Memory B cell (primary cell): ENCODE results near the gene PRR20D.
"Not testable (repeated sequence)": the region's sequence is repeated elsewhere in the genome, so short reads cannot be mapped to it uniquely, and the experiment has no call there.

Experiments
- ATAC-seq: fragments of 150-1000 bp; cut with Tn5 transposase; 2 replicates; pipeline ENCODE4 v1.10.0; 2021; ENCODE audit warnings: low read depth, mild to moderate bottlenecking, moderate library complexity
- DNase-seq, 2 donors: peaks; one replicate each; pipeline ENCODE4 v3.0.0; 2022; ENCODE audit warnings: low spot score in 2 of 2
- H3K27ac Mint-ChIP-seq: one replicate; pipeline ENCODE4 v1.8.0; 2022; ENCODE audit warnings: mild to moderate bottlenecking, moderate library complexity, mixed read lengths
- H3K27me3 Mint-ChIP-seq: one replicate; pipeline ENCODE4 v1.8.0; 2022; ENCODE audit warnings: mixed read lengths
- H3K36me3 Mint-ChIP-seq: one replicate; pipeline ENCODE4 v1.8.0; 2022; ENCODE audit warnings: mild to moderate bottlenecking, mixed read lengths
- H3K4me1 Mint-ChIP-seq: one replicate; pipeline ENCODE4 v1.8.0; 2022; ENCODE audit warnings: mixed read lengths
- H3K4me3 Mint-ChIP-seq: one replicate; pipeline ENCODE4 v1.8.0; 2022; ENCODE audit warnings: mild to moderate bottlenecking, moderate library complexity, mixed read lengths
- H3K9me3 Mint-ChIP-seq: one replicate; pipeline ENCODE4 v1.8.0; 2022; ENCODE audit warnings: mixed read lengths

PRR20D gene

DNA sequence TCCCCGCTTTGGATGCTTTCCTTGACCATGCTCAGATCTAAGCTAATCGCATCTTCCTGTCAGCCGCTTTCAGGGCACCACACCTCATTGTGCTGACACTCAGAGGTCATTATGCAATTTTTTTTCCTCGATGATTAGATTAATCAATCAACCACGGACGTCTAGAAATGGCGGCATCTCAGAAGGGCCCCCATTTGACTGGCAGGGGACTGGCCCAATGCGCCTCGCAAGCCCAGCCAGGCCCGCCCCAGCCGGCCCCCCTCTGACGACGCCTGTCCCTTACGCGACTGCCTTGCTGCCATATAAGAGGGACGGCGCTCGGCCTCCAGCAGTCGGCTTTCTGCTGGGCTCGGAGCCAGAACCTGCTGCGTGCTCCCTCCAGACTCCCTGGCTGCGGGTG is at the start of gene PRR20D:
Gene PRR20D, plus strand, starts transcription at position 301 of the 400 bp plus-strand sequence. CDS start 387 bp downstream, outside the sequence.
- not testable (repeated sequence) for DNase-seq, H3K4me3 Mint-ChIP-seq, H3K27ac Mint-ChIP-seq, H3K27me3 Mint-ChIP-seq, H3K36me3 Mint-ChIP-seq, ATAC-seq, H3K9me3 Mint-ChIP-seq, H3K4me1 Mint-ChIP-seq

DNA sequence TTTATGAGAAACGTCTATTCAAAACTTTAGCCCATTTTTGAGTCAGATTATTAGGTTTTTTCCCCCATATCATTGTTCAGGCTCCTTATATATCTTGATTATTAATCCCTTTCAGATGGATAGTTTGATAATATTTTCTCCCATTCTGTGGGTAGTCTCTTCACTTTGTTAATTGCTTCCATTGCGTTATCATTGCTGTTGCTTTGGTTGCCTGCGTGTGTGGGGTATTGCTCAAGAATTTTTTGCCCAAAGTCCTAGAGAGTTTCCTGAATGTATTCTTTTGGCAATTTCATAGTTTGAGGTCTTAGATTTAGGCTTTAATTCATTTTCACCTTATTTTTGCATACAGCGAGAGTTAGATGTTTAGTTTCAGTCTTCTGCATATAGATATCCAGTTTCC is 45.5 kb upstream of the PRR20D start:
- H3K4me3 Mint-ChIP-seq = no peak overlapping the region
- no peaks in the 10 kb centered on the region for H3K36me3 Mint-ChIP-seq
- H3K27ac Mint-ChIP-seq = no peak overlapping the region
- no peak for DNase-seq
- ATAC-seq = no peak
- no peaks in the 10 kb centered on the region for H3K27me3 Mint-ChIP-seq
- H3K9me3 Mint-ChIP-seq = peaks cover 7% of the 10 kb centered on the region
- no peaks in the 10 kb centered on the region for H3K4me1 Mint-ChIP-seq

DNA sequence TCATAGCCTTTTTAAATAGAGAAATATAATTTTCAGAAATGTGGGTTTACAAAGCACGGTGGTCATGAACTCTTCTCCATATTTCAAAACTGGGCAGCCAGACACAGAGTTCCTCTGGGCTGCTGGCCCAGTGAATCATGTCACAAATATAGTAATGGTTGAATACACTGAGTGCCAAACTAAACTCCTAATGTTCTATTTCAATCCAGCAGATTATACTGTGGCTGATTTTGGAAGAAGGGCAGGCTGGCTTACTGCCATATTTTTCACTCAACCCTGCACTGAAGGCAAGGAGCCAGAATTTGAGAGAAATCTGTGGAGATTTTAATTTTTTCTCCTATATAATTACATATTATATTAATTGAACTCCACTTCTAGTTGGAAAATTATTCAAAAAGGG is 36.8 kb upstream of the PRR20D start:
- Mint-ChIP-seq H3K27me3 (no peaks in the 10 kb centered on the region), H3K4me1 (no peaks in the 10 kb centered on the region), H3K9me3 (peaks cover 1% of the 10 kb centered on the region), H3K4me3 (no peak overlapping the region), H3K27ac (no peak overlapping the region), H3K36me3 (no peaks in the 10 kb centered on the region)
- no peak for ATAC-seq
- no peak for DNase-seq

DNA sequence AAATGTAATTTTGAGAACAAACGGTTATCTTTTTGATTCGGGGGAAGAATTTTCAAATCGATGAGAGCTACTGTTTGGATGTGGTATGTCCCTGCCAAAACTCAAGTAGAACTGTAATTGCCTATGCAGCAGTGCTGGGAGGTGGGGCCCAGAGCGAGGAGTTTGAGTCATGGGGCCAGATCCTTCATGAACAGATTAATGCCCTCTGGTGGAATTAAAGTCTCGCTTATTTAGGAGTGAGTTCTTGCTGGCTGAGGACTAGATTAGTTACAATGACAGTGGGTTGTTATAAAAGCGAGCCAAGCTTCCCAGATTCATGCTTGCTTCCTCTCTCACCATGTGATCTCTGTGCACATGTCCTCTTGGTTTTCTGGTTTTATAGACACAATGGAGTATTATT is 31.5 kb upstream of the PRR20D start:
- H3K27ac Mint-ChIP-seq = no peak overlapping the region
- no peak for ATAC-seq
- DNase-seq = no peak
- H3K27me3 Mint-ChIP-seq = no peaks in the 10 kb centered on the region
- no peaks in the 10 kb centered on the region for H3K36me3 Mint-ChIP-seq
- H3K4me1 Mint-ChIP-seq = no peaks in the 10 kb centered on the region
- H3K9me3 Mint-ChIP-seq = peaks cover 1% of the 10 kb centered on the region
- H3K4me3 Mint-ChIP-seq = no peak overlapping the region

DNA sequence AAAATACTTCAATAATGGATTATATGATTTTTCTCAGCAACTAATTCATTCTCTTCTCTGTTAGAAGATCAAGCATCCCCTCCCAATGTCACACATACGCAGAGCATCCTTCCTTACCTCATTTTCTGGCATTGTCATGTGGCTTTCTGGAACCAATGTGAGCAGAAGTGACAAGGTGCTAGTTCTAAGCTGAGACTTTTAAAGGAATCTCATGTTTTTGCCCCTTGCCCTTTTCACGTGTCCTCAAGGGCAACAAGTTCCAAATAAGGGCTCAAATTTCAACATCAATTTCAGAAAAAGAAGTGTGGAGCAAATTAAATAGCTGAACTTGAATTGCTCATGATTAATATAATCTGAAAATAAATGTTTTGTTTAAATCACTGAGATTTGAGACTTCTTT is 24.3 kb upstream of the PRR20D start:
- ATAC-seq (no peak), DNase-seq (no peak)
- no peaks in the 10 kb centered on the region for H3K9me3 Mint-ChIP-seq
- no peak overlapping the region for H3K27ac Mint-ChIP-seq
- no peaks in the 10 kb centered on the region for H3K4me1 Mint-ChIP-seq
- H3K27me3 Mint-ChIP-seq = no peaks in the 10 kb centered on the region
- no peaks in the 10 kb centered on the region for H3K36me3 Mint-ChIP-seq
- no peak overlapping the region for H3K4me3 Mint-ChIP-seq

DNA sequence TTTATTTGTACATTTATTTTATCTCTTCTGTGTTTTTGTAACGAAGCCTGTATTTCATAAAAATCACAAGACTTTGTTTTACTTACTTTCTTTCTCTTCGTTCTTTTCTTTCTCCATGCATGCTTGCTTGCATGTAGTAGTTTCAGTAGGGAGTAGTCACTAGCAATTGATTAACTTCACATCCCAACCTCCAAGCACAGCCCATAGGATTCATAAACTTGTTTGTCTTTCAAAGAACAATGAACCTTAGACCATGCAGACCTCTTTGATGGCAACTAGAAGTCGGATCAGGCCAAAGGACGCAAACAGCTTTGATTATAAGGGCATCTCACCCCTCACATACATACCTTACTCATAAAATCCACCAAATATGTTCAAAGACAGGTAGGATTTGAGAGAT is 22.8 kb upstream of the PRR20D start:
- no peaks in the 10 kb centered on the region for H3K36me3 Mint-ChIP-seq

DNA sequence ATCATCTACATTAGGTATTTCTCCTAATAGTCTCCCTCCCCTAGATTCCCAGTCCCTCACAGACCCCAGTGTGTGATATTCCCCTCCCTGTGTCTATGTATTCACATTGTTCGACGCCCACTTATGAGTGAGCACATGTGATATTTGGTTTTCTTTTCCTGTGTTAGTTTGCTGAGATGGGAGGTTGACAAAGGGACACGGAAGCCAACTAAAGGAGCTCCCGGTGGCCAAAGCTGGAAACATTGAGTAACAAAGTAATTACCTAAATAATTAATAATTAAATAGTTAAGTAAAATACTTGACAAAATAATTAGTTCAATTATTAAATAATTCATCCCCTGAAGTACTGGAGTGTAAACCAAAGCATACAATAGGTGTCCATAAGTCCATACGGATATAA is 21.4 kb upstream of the PRR20D start:
- H3K4me3 Mint-ChIP-seq = no peak overlapping the region
- H3K36me3 Mint-ChIP-seq = no peaks in the 10 kb centered on the region
- no peak overlapping the region for H3K27ac Mint-ChIP-seq
- H3K4me1 Mint-ChIP-seq = no peaks in the 10 kb centered on the region
- H3K27me3 Mint-ChIP-seq = no peaks in the 10 kb centered on the region
- no peaks in the 10 kb centered on the region for H3K9me3 Mint-ChIP-seq
- no peak for DNase-seq
- ATAC-seq = no peak

More for the DNA sequence above, 22.8 kb upstream of the PRR20D start:
- DNase-seq (no peak), ATAC-seq (no peak)
- no peak overlapping the region for H3K27ac Mint-ChIP-seq
- no peaks in the 10 kb centered on the region for H3K4me1 Mint-ChIP-seq
- no peak overlapping the region for H3K4me3 Mint-ChIP-seq
- H3K27me3 Mint-ChIP-seq = no peaks in the 10 kb centered on the region
- no peaks in the 10 kb centered on the region for H3K9me3 Mint-ChIP-seq

DNA sequence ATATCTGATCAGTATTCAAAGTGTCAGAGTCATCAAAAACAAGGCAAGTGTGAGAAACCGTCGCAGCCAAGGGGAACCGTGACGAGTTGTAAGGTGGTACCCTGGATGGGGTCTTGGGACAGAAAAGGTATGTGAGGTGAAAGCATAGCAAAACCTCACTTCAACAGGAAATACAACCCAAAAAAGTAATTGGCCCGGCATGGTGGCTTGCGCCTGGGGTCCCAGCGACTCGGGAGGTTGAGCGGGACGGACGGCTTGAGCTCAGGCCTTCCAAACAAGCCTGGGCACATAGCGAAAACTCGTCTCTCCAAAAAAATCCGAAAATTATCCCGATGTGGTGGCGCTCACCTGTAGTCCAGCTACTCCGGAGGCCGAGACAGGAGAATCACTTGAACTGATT is 20.7 kb upstream of the PRR20D start:
- H3K27me3 Mint-ChIP-seq, DNase-seq, H3K4me1 Mint-ChIP-seq, ATAC-seq, H3K36me3 Mint-ChIP-seq, H3K9me3 Mint-ChIP-seq, H3K4me3 Mint-ChIP-seq, H3K27ac Mint-ChIP-seq: not testable (repeated sequence)

DNA sequence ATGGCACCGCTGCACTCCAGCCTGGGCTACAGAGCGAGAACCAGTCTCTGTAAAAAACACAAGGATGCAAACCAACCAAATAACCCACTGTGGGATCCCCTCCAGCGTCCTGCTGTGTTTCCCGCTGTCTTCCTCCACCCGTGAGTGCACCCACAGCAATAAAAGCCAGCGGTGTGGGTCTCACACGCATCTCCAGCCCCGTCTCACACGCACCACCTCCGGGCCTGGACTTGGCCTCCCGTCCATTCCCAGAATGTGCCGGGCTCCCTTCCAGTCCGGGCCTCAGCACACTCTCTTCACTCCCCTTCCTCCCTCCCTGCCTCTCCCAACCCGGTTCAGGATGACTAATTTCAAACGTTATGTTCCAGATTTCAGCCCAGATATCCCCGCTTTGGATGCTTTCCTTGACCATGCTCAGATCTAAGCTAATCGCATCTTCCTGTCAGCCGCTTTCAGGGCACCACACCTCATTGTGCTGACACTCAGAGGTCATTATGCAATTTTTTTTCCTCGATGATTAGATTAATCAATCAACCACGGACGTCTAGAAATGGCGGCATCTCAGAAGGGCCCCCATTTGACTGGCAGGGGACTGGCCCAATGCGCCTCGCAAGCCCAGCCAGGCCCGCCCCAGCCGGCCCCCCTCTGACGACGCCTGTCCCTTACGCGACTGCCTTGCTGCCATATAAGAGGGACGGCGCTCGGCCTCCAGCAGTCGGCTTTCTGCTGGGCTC is 20.0 kb upstream of the PRR20D start, which contains the start of gene PRR20A:
Gene PRR20A, plus strand, starts transcription at position 684 of the 734 bp plus-strand sequence. CDS start 387 bp downstream, outside the sequence.
- not testable (repeated sequence) for H3K36me3 Mint-ChIP-seq, H3K27ac Mint-ChIP-seq, H3K9me3 Mint-ChIP-seq, DNase-seq, ATAC-seq, H3K4me3 Mint-ChIP-seq, H3K27me3 Mint-ChIP-seq, H3K4me1 Mint-ChIP-seq

DNA sequence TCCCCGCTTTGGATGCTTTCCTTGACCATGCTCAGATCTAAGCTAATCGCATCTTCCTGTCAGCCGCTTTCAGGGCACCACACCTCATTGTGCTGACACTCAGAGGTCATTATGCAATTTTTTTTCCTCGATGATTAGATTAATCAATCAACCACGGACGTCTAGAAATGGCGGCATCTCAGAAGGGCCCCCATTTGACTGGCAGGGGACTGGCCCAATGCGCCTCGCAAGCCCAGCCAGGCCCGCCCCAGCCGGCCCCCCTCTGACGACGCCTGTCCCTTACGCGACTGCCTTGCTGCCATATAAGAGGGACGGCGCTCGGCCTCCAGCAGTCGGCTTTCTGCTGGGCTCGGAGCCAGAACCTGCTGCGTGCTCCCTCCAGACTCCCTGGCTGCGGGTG is 13.2 kb upstream of the PRR20D start, which contains the start of gene PRR20B:
Gene PRR20B, plus strand, starts transcription at position 301 of the 400 bp plus-strand sequence. CDS start 387 bp downstream, outside the sequence.
- H3K27ac Mint-ChIP-seq, H3K4me3 Mint-ChIP-seq, ATAC-seq, H3K4me1 Mint-ChIP-seq, H3K36me3 Mint-ChIP-seq, H3K9me3 Mint-ChIP-seq, DNase-seq, H3K27me3 Mint-ChIP-seq: not testable (repeated sequence)

DNA sequence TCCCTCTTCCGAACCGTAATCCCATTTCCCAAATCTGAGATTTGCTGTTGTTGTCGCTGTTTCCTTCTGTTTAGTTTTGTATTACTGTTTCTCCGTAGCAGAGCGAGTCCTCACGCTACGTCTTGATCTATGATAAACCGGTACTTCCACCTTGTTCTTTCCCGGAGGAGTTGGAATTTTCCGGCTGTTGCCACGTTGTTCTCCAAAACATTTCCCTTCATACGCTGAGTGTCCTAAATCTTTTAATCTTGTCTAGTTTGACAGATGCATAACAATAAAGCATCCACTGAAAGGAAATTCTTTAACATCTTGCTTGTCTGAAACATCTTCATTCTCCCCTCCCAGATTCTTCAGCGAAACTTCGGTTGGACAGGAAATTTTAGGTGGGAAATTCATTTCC is 12.3 kb upstream of the PRR20D start:
- H3K4me3 Mint-ChIP-seq, H3K27me3 Mint-ChIP-seq, H3K27ac Mint-ChIP-seq, H3K4me1 Mint-ChIP-seq, H3K9me3 Mint-ChIP-seq, H3K36me3 Mint-ChIP-seq, DNase-seq, ATAC-seq: not testable (repeated sequence)

DNA sequence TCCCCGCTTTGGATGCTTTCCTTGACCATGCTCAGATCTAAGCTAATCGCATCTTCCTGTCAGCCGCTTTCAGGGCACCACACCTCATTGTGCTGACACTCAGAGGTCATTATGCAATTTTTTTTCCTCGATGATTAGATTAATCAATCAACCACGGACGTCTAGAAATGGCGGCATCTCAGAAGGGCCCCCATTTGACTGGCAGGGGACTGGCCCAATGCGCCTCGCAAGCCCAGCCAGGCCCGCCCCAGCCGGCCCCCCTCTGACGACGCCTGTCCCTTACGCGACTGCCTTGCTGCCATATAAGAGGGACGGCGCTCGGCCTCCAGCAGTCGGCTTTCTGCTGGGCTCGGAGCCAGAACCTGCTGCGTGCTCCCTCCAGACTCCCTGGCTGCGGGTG is 6.7 kb upstream of the PRR20D start, which contains the start of gene PRR20C:
Gene PRR20C, plus strand, starts transcription at position 301 of the 400 bp plus-strand sequence. CDS start 387 bp downstream, outside the sequence.
- H3K27ac Mint-ChIP-seq, DNase-seq, H3K36me3 Mint-ChIP-seq, H3K4me1 Mint-ChIP-seq, H3K27me3 Mint-ChIP-seq, H3K4me3 Mint-ChIP-seq, ATAC-seq, H3K9me3 Mint-ChIP-seq: not testable (repeated sequence)

DNA sequence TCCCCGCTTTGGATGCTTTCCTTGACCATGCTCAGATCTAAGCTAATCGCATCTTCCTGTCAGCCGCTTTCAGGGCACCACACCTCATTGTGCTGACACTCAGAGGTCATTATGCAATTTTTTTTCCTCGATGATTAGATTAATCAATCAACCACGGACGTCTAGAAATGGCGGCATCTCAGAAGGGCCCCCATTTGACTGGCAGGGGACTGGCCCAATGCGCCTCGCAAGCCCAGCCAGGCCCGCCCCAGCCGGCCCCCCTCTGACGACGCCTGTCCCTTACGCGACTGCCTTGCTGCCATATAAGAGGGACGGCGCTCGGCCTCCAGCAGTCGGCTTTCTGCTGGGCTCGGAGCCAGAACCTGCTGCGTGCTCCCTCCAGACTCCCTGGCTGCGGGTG is 6.5 kb downstream of the PRR20D start, which contains the start of gene PRR20E:
Gene PRR20E, plus strand, starts transcription at position 301 of the 400 bp plus-strand sequence. CDS start 387 bp downstream, outside the sequence.
- not testable (repeated sequence) for H3K9me3 Mint-ChIP-seq, H3K36me3 Mint-ChIP-seq, H3K27me3 Mint-ChIP-seq, H3K4me1 Mint-ChIP-seq, DNase-seq, H3K27ac Mint-ChIP-seq, H3K4me3 Mint-ChIP-seq, ATAC-seq

DNA sequence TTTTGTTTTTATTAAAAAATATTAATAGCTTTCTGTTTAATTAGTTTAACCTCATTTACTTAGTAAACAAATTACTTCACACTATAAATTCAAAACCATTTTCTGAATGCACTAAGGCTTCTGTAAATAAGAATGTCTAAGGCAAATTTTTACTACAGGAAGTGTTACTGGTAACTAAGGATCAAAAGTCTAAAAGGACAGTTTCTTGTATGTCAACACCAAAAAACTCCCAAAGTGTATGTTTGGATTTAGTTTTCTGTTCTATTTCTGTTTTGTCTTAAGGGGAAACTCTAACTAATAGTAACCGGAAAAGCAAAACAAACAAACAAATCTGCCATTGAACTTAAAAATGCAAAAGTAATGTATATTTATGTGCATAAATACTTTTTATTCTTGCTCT is 31.2 kb downstream of the PRR20D start:
- Mint-ChIP-seq H3K36me3 (no peaks in the 10 kb centered on the region), H3K9me3 (no peaks in the 10 kb centered on the region), H3K4me3 (no peak overlapping the region), H3K27me3 (no peaks in the 10 kb centered on the region), H3K27ac (no peak overlapping the region), H3K4me1 (no peaks in the 10 kb centered on the region)
- ATAC-seq = no peak
- no peak for DNase-seq

DNA sequence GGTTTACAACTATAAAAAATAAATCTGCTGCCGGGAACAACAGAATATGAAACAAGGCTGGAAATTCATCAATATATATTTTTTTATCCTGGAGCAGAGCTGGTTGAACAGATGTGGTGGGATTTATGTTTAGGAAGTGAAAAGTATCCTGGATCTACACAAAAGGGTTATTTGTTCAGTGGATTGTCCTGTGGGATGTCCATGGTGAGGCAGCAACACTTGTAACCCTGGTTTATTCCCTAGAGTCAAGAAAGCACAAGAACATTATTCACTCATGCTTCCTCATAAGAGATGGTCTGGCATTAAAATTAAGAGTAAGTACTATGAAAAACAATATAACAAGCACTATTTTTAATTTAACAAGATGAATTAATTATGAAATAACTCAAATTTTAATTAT is 52.6 kb downstream of the PRR20D start:
- Mint-ChIP-seq H3K36me3 (no peaks in the 10 kb centered on the region), H3K4me1 (no peaks in the 10 kb centered on the region), H3K9me3 (peaks cover 1% of the 10 kb centered on the region), H3K27me3 (no peaks in the 10 kb centered on the region), H3K27ac (no peak overlapping the region), H3K4me3 (no peak overlapping the region)
- no peak for DNase-seq
- no peak for ATAC-seq
